Measurements from ENCODE around the gene GPR139.

Gene GPR139

DNA sequence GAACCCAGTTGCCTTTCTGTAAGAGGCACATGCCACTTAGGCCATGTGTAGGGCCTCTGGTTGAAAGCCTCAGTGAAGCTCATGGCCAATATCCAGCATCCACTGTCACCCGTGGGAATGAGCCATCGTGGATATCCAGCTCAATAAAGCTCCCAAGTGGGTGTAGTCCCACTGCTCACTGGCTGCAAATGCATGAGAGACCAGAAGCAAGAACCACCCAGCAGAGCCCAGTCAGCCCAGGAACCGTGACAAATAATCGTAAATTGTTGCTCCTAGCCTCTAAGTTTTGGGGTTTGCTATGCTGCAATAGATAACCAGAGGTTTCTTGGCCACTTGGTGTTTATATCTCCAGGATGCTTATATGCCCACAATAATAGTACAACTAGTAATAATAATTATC lies 33.7 kb downstream of the GPR139 start:
- CTCF ChIA-PET, result no interaction called here

DNA sequence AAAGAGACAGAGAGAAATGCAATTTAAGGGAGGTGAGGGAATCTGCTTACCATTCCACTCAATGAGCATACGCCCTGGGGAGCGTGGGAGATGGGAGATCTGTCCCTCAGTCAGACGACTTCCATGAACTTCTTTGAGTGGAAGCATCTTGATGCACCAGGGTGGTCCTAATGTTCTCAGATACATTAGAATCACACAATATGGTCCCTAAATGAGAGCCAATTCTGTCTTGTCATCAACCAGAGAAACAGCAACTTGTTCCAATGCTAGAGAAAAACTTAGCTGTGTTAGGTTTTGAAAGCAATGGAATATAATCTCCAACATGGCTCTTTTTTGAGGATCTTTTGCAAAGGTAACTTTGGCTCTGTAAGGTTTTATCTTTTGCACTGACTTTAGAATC lies 44.1 kb downstream of the GPR139 start:
- WGBS (ENCODE audit: insufficient coverage), result 83% methylated on average over 1 of the region's 3 CpGs
- DNase-seq, result no peak
- peaks cover 0 to 3% (median 0%) of the 10 kb centered on the region in 5 experiments for H3K27me3 ChIP-seq (replicated peaks in 2 of 5; ENCODE audit: control insufficient read depth in 4 of 5, insufficient read depth in 5 of 5, low read length in 4 of 5)
- H3K9me3 ChIP-seq (ENCODE audit: control extremely low read depth in 1 of 5, control insufficient read depth in 4 of 5, insufficient read depth in 2 of 5, low read depth in 1 of 5, low read length in 4 of 5), result no peaks in the 10 kb centered on the region
- H3K4me3 ChIP-seq (ENCODE audit: control insufficient read depth in 1 of 7, extremely low read depth in 1 of 7, insufficient read depth in 4 of 7, low read depth in 2 of 7, low read length in 6 of 7), result no peak overlapping the region
- H3K27ac ChIP-seq (ENCODE audit: insufficient read depth in 1 of 2, low read depth in 1 of 2, low read length in 2 of 2, poor library complexity in 1 of 2, severe bottlenecking in 2 of 2), result no peak overlapping the region
- H3K36me3 ChIP-seq (ENCODE audit: control insufficient read depth in 4 of 4, insufficient read depth in 4 of 4, low read length in 3 of 4), result no peaks in the 10 kb centered on the region
- CTCF ChIA-PET, result no interaction called here
- no peaks in the 10 kb centered on the region for H3K4me1 ChIP-seq (ENCODE audit: control extremely low read depth in 1 of 4, control insufficient read depth in 4 of 4, insufficient read depth in 4 of 4, low read length in 3 of 4)
- POLR2A ChIA-PET, result no interaction called here

More for the DNA sequence above, 33.7 kb downstream of the GPR139 start:
- no peak for DNase-seq
- POLR2A ChIA-PET, result no interaction called here
- no peak overlapping the region for H3K4me3 ChIP-seq (ENCODE audit: control insufficient read depth in 1 of 7, extremely low read depth in 1 of 7, insufficient read depth in 4 of 7, low read depth in 2 of 7, low read length in 6 of 7)
- no peaks in the 10 kb centered on the region for H3K9me3 ChIP-seq (ENCODE audit: control extremely low read depth in 1 of 5, control insufficient read depth in 4 of 5, insufficient read depth in 2 of 5, low read depth in 1 of 5, low read length in 4 of 5)
- no peaks in the 10 kb centered on the region for H3K4me1 ChIP-seq (ENCODE audit: control extremely low read depth in 1 of 4, control insufficient read depth in 4 of 4, insufficient read depth in 4 of 4, low read length in 3 of 4)
- H3K27ac ChIP-seq (ENCODE audit: insufficient read depth in 1 of 2, low read depth in 1 of 2, low read length in 2 of 2, poor library complexity in 1 of 2, severe bottlenecking in 2 of 2), result no peak overlapping the region
- WGBS (ENCODE audit: insufficient coverage), result 73% methylated on average over 4 of the region's 4 CpGs
- peaks cover 0 to 7% (median 0%) of the 10 kb centered on the region in 5 experiments for H3K27me3 ChIP-seq (replicated peaks in 2 of 5; ENCODE audit: control insufficient read depth in 4 of 5, insufficient read depth in 5 of 5, low read length in 4 of 5)
- no peaks in the 10 kb centered on the region for H3K36me3 ChIP-seq (ENCODE audit: control insufficient read depth in 4 of 4, insufficient read depth in 4 of 4, low read length in 3 of 4)

DNA sequence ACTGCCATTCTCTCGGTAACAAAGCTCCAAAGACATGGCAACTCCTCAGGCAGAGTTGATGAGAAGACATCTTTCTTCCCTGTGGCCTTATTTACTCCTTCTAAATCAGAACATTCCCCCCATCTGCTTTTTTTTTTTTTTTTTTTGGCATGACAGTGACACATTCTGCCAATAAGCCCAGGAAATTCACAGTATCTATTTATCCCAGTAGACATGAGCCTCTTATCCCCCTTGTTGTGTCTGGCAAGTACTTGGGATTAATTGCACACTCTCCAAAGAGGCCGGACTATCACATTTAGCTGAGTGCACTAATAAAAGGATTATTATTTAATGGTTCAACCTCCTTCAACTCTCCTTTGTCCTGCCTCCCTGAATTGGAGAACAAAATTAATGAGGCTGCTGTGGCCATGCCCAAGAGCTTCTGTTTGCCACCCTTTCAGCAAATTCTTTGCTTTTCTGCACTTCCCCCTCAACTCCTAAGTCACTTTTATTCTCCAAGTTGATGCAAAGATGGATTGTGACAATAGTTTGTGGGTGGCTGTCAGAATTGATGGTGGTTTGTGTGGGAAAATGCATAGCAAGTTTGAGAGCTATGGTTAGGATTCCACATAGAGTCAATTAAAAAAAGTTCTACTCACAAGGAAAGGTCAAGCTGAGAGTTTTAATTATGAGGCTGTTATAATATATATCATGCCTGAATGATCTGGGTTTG lies 47.2 kb downstream of the GPR139 start:
- CTCF ChIA-PET, result no interaction called here
- H3K4me1 ChIP-seq (ENCODE audit: control extremely low read depth in 1 of 4, control insufficient read depth in 4 of 4, insufficient read depth in 4 of 4, low read length in 3 of 4), result no peaks in the 10 kb centered on the region
- peaks cover 0 to 3% (median 0%) of the 10 kb centered on the region in 5 experiments for H3K27me3 ChIP-seq (replicated peaks in 2 of 5; ENCODE audit: control insufficient read depth in 4 of 5, insufficient read depth in 5 of 5, low read length in 4 of 5)
- no peaks in the 10 kb centered on the region for H3K9me3 ChIP-seq (ENCODE audit: control extremely low read depth in 1 of 5, control insufficient read depth in 4 of 5, insufficient read depth in 2 of 5, low read depth in 1 of 5, low read length in 4 of 5)
- H3K36me3 ChIP-seq (ENCODE audit: control insufficient read depth in 4 of 4, insufficient read depth in 4 of 4, low read length in 3 of 4), result no peaks in the 10 kb centered on the region
- no peak overlapping the region for H3K4me3 ChIP-seq (ENCODE audit: control insufficient read depth in 1 of 7, extremely low read depth in 1 of 7, insufficient read depth in 4 of 7, low read depth in 2 of 7, low read length in 6 of 7)
- H3K27ac ChIP-seq (ENCODE audit: insufficient read depth in 1 of 2, low read depth in 1 of 2, low read length in 2 of 2, poor library complexity in 1 of 2, severe bottlenecking in 2 of 2), result no peak overlapping the region
- no peak for DNase-seq
- WGBS (ENCODE audit: insufficient coverage), result 100% methylated on average over 1 of the region's 2 CpGs
- POLR2A ChIA-PET, result no interaction called here

DNA sequence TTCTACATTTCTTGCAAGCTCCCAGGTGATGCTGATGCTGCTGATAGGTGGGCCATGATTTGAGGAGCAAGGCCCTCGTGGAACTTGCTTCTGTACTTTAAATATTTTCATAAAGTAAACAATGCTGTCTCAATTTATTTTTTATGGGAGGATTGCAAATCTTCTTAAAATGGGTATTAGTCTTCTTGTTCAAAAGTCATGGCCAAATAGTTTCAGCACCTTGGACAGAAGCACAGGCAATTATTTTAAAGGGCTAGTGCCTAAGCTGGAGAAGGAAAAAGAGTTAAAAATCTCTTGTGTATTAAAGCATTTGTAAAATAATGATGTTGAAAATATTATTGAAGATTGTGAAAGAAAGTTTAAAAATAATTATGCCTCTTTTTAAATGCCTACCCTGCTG lies 50.5 kb downstream of the GPR139 start:
- H3K36me3 ChIP-seq (ENCODE audit: control insufficient read depth in 4 of 4, insufficient read depth in 4 of 4, low read length in 3 of 4), result no peaks in the 10 kb centered on the region
- DNase-seq, result peak; percentile 1 to 18 (median 9)
- ChIA-PET CTCF (no interaction called here), POLR2A (no interaction called here)
- H3K9me3 ChIP-seq (ENCODE audit: control extremely low read depth in 1 of 5, control insufficient read depth in 4 of 5, insufficient read depth in 2 of 5, low read depth in 1 of 5, low read length in 4 of 5), result no peaks in the 10 kb centered on the region
- no peaks in the 10 kb centered on the region for H3K27me3 ChIP-seq (replicated peaks in 2 of 5; ENCODE audit: control insufficient read depth in 4 of 5, insufficient read depth in 5 of 5, low read length in 4 of 5)
- no peaks in the 10 kb centered on the region for H3K4me1 ChIP-seq (ENCODE audit: control extremely low read depth in 1 of 4, control insufficient read depth in 4 of 4, insufficient read depth in 4 of 4, low read length in 3 of 4)
- H3K4me3 ChIP-seq (ENCODE audit: control insufficient read depth in 1 of 7, extremely low read depth in 1 of 7, insufficient read depth in 4 of 7, low read depth in 2 of 7, low read length in 6 of 7), result no peak overlapping the region
- no peak overlapping the region for H3K27ac ChIP-seq (ENCODE audit: insufficient read depth in 1 of 2, low read depth in 1 of 2, low read length in 2 of 2, poor library complexity in 1 of 2, severe bottlenecking in 2 of 2)
- WGBS (ENCODE audit: insufficient coverage), result no CpG with 5 or more reads among the region's 1 CpG

DNA sequence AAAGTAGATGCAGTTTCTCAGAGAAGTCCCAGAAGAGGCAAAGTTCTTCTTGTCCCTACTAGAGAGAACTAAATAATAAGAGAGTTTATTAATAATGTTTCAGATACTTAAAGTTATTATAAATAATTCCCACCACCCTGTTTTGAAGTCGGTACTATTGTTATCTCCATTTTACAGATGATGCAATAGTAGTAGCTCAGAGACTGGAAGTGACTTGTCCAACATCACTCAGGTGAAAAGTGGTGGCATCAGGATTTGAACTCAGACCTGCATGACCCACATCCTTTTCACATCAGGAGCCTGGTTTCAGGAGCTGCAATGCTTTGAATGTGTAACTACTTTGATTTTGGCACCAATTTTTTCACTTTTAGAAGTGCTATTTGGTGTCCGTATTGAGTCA lies 52.7 kb downstream of the GPR139 start:
- WGBS (ENCODE audit: insufficient coverage), result no CpG with 5 or more reads among the region's 2 CpGs
- Histone ChIP-seq H3K4me1 (ENCODE audit: control extremely low read depth in 1 of 4, control insufficient read depth in 4 of 4, insufficient read depth in 4 of 4, low read length in 3 of 4) (no peaks in the 10 kb centered on the region), H3K4me3 (ENCODE audit: control insufficient read depth in 1 of 7, extremely low read depth in 1 of 7, insufficient read depth in 4 of 7, low read depth in 2 of 7, low read length in 6 of 7) (no peak overlapping the region), H3K27me3 (replicated peaks in 2 of 5; ENCODE audit: control insufficient read depth in 4 of 5, insufficient read depth in 5 of 5, low read length in 4 of 5) (no peaks in the 10 kb centered on the region), H3K9me3 (ENCODE audit: control extremely low read depth in 1 of 5, control insufficient read depth in 4 of 5, insufficient read depth in 2 of 5, low read depth in 1 of 5, low read length in 4 of 5) (no peaks in the 10 kb centered on the region), H3K36me3 (ENCODE audit: control insufficient read depth in 4 of 4, insufficient read depth in 4 of 4, low read length in 3 of 4) (no peaks in the 10 kb centered on the region), H3K27ac (ENCODE audit: insufficient read depth in 1 of 2, low read depth in 1 of 2, low read length in 2 of 2, poor library complexity in 1 of 2, severe bottlenecking in 2 of 2) (no peak overlapping the region)
- ChIA-PET POLR2A (no interaction called here), CTCF (no interaction called here)
- DNase-seq, result no peak

DNA sequence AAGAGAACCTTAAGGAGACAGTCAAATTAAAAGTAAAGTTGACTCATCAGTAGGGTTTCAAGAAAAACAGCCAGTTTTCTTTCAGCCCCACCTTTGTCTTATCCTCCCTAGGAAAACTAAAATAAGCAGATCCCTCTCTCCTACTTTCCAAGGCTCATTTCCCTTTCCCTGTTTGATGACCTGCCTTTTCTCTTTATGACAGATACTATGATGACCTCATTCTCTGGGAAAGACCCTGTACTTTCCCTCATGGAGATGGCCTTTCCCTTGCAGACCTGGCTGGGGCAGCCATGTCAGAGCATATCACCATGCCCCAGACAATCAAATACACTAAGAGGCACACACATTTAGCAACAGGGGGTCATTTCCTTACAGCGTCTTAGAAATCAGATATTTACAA lies 53.6 kb downstream of the GPR139 start:
- WGBS (ENCODE audit: insufficient coverage), result no CpG with 5 or more reads among the region's 1 CpG
- CTCF ChIA-PET, result no interaction called here
- Histone ChIP-seq H3K27ac (ENCODE audit: insufficient read depth in 1 of 2, low read depth in 1 of 2, low read length in 2 of 2, poor library complexity in 1 of 2, severe bottlenecking in 2 of 2) (no peak overlapping the region), H3K4me3 (ENCODE audit: control insufficient read depth in 1 of 7, extremely low read depth in 1 of 7, insufficient read depth in 4 of 7, low read depth in 2 of 7, low read length in 6 of 7) (no peak overlapping the region), H3K9me3 (ENCODE audit: control extremely low read depth in 1 of 5, control insufficient read depth in 4 of 5, insufficient read depth in 2 of 5, low read depth in 1 of 5, low read length in 4 of 5) (no peaks in the 10 kb centered on the region), H3K36me3 (ENCODE audit: control insufficient read depth in 4 of 4, insufficient read depth in 4 of 4, low read length in 3 of 4) (no peaks in the 10 kb centered on the region), H3K4me1 (ENCODE audit: control extremely low read depth in 1 of 4, control insufficient read depth in 4 of 4, insufficient read depth in 4 of 4, low read length in 3 of 4) (no peaks in the 10 kb centered on the region), H3K27me3 (replicated peaks in 2 of 5; ENCODE audit: control insufficient read depth in 4 of 5, insufficient read depth in 5 of 5, low read length in 4 of 5) (no peaks in the 10 kb centered on the region)
- POLR2A ChIA-PET, result no interaction called here
- DNase-seq, result no peak

DNA sequence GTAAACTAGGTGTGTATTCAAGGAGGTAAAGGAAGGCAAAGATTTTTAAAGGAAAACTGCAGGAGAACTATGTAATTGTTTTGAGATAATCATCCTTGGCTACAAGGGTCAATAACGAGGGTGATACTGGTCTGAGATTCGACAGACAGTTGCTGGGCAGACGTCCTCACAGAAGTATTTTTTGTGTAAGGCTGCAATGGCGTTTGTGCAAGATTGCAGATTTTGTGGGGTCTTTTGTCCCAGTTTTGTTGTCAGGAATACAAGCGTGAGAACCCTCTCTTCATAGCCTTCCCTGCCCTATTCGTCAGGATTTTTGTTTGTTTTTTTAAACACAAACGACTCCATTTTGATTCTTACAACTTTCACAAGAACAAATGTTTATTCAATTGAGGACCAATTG lies 57.5 kb downstream of the GPR139 start:
- Histone ChIP-seq H3K36me3 (ENCODE audit: control insufficient read depth in 4 of 4, insufficient read depth in 4 of 4, low read length in 3 of 4) (no peaks in the 10 kb centered on the region), H3K27me3 (replicated peaks in 2 of 5; ENCODE audit: control insufficient read depth in 4 of 5, insufficient read depth in 5 of 5, low read length in 4 of 5) (peaks cover 0 to 5% (median 0%) of the 10 kb centered on the region in 5 experiments), H3K9me3 (ENCODE audit: control extremely low read depth in 1 of 5, control insufficient read depth in 4 of 5, insufficient read depth in 2 of 5, low read depth in 1 of 5, low read length in 4 of 5) (no peaks in the 10 kb centered on the region), H3K27ac (ENCODE audit: insufficient read depth in 1 of 2, low read depth in 1 of 2, low read length in 2 of 2, poor library complexity in 1 of 2, severe bottlenecking in 2 of 2) (no peak overlapping the region), H3K4me3 (ENCODE audit: control insufficient read depth in 1 of 7, extremely low read depth in 1 of 7, insufficient read depth in 4 of 7, low read depth in 2 of 7, low read length in 6 of 7) (no peak overlapping the region), H3K4me1 (ENCODE audit: control extremely low read depth in 1 of 4, control insufficient read depth in 4 of 4, insufficient read depth in 4 of 4, low read length in 3 of 4) (no peaks in the 10 kb centered on the region)
- DNase-seq, result no peak
- WGBS (ENCODE audit: insufficient coverage), result 67% methylated on average over 5 of the region's 7 CpGs
- ChIA-PET POLR2A (no interaction called here), CTCF (no interaction called here)

Data from common myeloid progenitor, CD34-positive (primary cell).